HEK293 (cell line): ENCODE results near the gene ANO1.

Experiments used
- CTCF ChIP-seq: fragments of 450-650 bp; formaldehyde crosslinking; IDR thresholded peaks from 2 replicates; pipeline ENCODE4 v1.5.1; 2016; ENCODE audit warnings: missing biosample characterization, missing genetic modification characterization
- REST ChIP-seq: fragments of 450-650 bp; formaldehyde crosslinking; IDR thresholded peaks from 2 replicates; pipeline ENCODE4 v1.5.1; 2016; ENCODE audit warnings: missing biosample characterization, missing genetic modification characterization
- SETDB1 ChIP-seq: IDR thresholded peaks from one replicate; pipeline ENCODE4 v1.6.1; 2017; ENCODE audit warnings: mild to moderate bottlenecking, low read length, moderate library complexity, mixed read lengths; ENCODE audit not compliant: insufficient read length
- ZBTB20 ChIP-seq: fragments of 450-650 bp; formaldehyde crosslinking; IDR thresholded peaks from 2 replicates; pipeline ENCODE4 v1.5.1; 2016; ENCODE audit warnings: missing biosample characterization, missing genetic modification characterization
- ZBTB7A ChIP-seq: fragments of 450-650 bp; formaldehyde crosslinking; IDR thresholded peaks from 2 replicates; pipeline ENCODE4 v1.5.1; 2016; ENCODE audit warnings: low read depth, missing biosample characterization, missing genetic modification characterization
- ZNF184 ChIP-seq: fragments of 450-650 bp; IDR thresholded peaks from 2 replicates; pipeline ENCODE4 v1.5.1; 2018; ENCODE audit warnings: missing biosample characterization, mild to moderate bottlenecking, missing genetic modification characterization
- ZNF274 ChIP-seq, 2 experiments: fragments of 200-500 bp in 1 of 2; fragments of 450-650 bp in 1 of 2; sonication (Bioruptor generic) in 1 of 2; formaldehyde crosslinking in 1 of 2; IDR thresholded peaks; 2 replicates each; pipeline versions ENCODE4 v1.5.1 to v1.6.1; 2014 to 2016; ENCODE audit warnings: borderline replicate concordance in 1 of 2, inconsistent platforms in 1 of 2, low read length in 1 of 2, missing biosample characterization in 1 of 2, missing genetic modification characterization in 1 of 2
- ZNF513 ChIP-seq: fragments of 450-650 bp; IDR thresholded peaks from 2 replicates; pipeline ENCODE4 v1.5.1; 2018; ENCODE audit warnings: missing biosample characterization, missing genetic modification characterization
- ZNF704 ChIP-seq: fragments of 450-650 bp; formaldehyde crosslinking; IDR thresholded peaks from 2 replicates; pipeline ENCODE4 v1.5.1; 2016; ENCODE audit warnings: missing biosample characterization, missing genetic modification characterization

- TF ChIP-seq ZNF704 (tag by site-specific recombination) (no peak), CTCF (tag by site-specific recombination) (no peak), ZNF513 (no peak), ZNF184 (no peak), REST (tag by site-specific recombination) (no peak), ZBTB7A (no peak), ZBTB20 (tag by site-specific recombination) (no peak), ZNF274 (IDR thresholded peaks at IDR 0.05; ENCODE audit: low read length) (no peak), ZNF274 (tag by site-specific recombination; IDR thresholded peaks at IDR 0.05; ENCODE audit: borderline replicate concordance) (no peak), SETDB1 (no peak)
These were observed 37.1 kb upstream of the ANO1 start for GRCh38 chr11:70040869-70041501.
